ENCODE data around the gene GRM3. TPM values are rescaled to one million over a fixed set of nuclear protein-coding genes. Genes with fewer than 3 reads are reported as not detected.

GRM3 gene
- total and polyA plus RNA-seq, 2 of the 8 experiments (the other 6 are each of a cell fraction or from before 2014, with no cell fraction given), result 3.1 to 4.2 TPM

DNA sequence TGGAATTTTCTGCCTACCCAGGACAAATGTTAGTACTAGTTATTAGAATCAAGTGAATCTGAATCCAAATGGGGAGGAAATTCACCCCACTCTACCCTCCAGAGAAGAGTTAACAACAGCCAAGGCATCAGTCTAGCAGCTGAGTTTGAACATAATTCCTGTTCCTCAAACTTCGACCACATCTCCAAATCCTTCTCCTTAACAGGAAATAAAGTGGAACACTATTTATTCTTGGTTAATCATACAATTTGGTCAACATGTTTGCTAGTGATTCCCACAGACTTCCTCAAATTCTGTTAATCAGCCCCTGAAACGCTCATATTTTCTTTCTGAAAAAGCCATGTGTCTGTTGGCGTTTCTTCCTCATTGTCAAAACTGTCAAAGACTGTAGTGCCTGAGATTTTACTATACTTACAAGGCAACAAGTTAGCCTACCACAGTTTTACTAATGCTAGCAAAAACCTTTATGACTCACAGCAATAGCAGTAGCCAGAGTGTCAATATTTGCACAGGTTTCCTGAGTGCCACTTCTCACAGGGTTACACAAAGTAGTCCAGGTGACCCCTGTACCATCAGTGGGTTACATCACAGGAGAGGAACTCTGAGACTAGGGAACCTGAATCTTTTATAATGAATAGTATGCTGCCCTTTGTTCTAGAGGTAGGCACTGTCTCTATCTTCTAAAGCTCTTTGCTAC, 202.9 kb downstream of the GRM3 start:
- Histone ChIP-seq H2BK20ac (ENCODE audit: low read length) (no peak overlapping the region), H2BK5ac (ENCODE audit: low read depth, low read length) (no peak overlapping the region), H3K4me1 (replicated peaks in 1 of 4; ENCODE audit: control insufficient read depth in 3 of 4, insufficient read depth in 4 of 4, low read length in 3 of 4) (peaks cover 0 to 2% (median 0%) of the 10 kb centered on the region in 4 experiments; a peak in 1 of 7 replicates), H2BK120ac (replicated peaks; ENCODE audit: low read depth, low read length) (no peak overlapping the region), H3K23me2 (ENCODE audit: low read depth, low read length) (no peaks in the 10 kb centered on the region), H3K79me2 (ENCODE audit: control insufficient read depth in 1 of 2, insufficient read depth in 2 of 2, low read length in 2 of 2) (no peaks in the 10 kb centered on the region), H3K36me3 (ENCODE audit: control insufficient read depth in 2 of 4, insufficient read depth in 4 of 4, low read length in 3 of 4) (no peaks in the 10 kb centered on the region), H2AK5ac (ENCODE audit: low read depth, low read length) (no peak overlapping the region), H3K23ac (ENCODE audit: insufficient read length) (no peak overlapping the region), H4K91ac (replicated peaks; ENCODE audit: insufficient read length, low read length) (no peak overlapping the region), H3K4me2 (ENCODE audit: insufficient read depth in 1 of 2, low read depth in 2 of 2, low read length in 2 of 2) (no peak overlapping the region), H4K8ac (ENCODE audit: extremely low read depth, insufficient read depth, low read length) (no peak overlapping the region), H3K27me3 (replicated peaks in 1 of 4; ENCODE audit: control insufficient read depth in 3 of 4, extremely low read depth in 1 of 4, insufficient read depth in 3 of 4, low read length in 3 of 4) (no peaks in the 10 kb centered on the region), H4K5ac (ENCODE audit: insufficient read length, low read depth, low read length) (no peak overlapping the region), H3K56ac (replicated peaks; ENCODE audit: insufficient read length, low read depth, low read length) (no peak overlapping the region), H2BK12ac (ENCODE audit: low read depth, low read length) (no peak overlapping the region), H3K27ac (ENCODE audit: low read depth, low read length) (no peak overlapping the region), H3K79me1 (ENCODE audit: low read depth, low read length) (no peaks in the 10 kb centered on the region), H2BK15ac (ENCODE audit: low read length) (no peak overlapping the region), H3K4ac (replicated peaks; ENCODE audit: insufficient read length, low read depth, low read length) (no peak overlapping the region), H3K14ac (ENCODE audit: insufficient read length) (no peak overlapping the region), H3K18ac (ENCODE audit: extremely low read depth, low read length) (no peak overlapping the region), H3K4me3 (ENCODE audit: extremely low read depth in 1 of 4, insufficient read depth in 2 of 4, low read depth in 3 of 4, low read length in 4 of 4) (no peak overlapping the region), H3K9me3 (ENCODE audit: insufficient read depth in 2 of 2, low read depth in 1 of 2, low read length in 1 of 2) (no peaks in the 10 kb centered on the region), H3K9ac (replicated peaks in 1 of 4; ENCODE audit: extremely low read depth in 1 of 4, low read depth in 3 of 4, low read length in 3 of 4) (no peak overlapping the region), H4K20me1 (replicated peaks in 1 of 2; ENCODE audit: control insufficient read depth in 1 of 2, insufficient read depth in 2 of 2, low read length in 2 of 2) (no peaks in the 10 kb centered on the region), H2AFZ (ENCODE audit: low read length) (no peak overlapping the region)
- TF ChIP-seq CHD1 (IDR thresholded peaks at IDR 0.05; ENCODE audit: low read depth, low read length) (no peak), TCF12 (IDR thresholded peaks at IDR 0.05; ENCODE audit: low read depth, low read length) (no peak), CREB1 (IDR thresholded peaks at IDR 0.05) (no peak), RXRA (IDR thresholded peaks at IDR 0.05; ENCODE audit: insufficient read depth, low read depth, low read length) (no peak), JUN (IDR thresholded peaks at IDR 0.05; ENCODE audit: low read depth, low read length) (no peak), SIX5 (IDR thresholded peaks at IDR 0.05; ENCODE audit: low read depth, low read length) (no peak), TAF1 (IDR thresholded peaks at IDR 0.05; ENCODE audit: low read depth, low read length) (no peak), TEAD4 (IDR thresholded peaks at IDR 0.05; ENCODE audit: low read depth, low read length) (no peak), GTF2F1 (IDR thresholded peaks at IDR 0.05; ENCODE audit: borderline replicate concordance, low read depth, low read length) (no peak), EZH2 (IDR thresholded peaks at IDR 0.05; ENCODE audit: low read depth, low read length, severe bottlenecking) (no peak), RNF2 (IDR thresholded peaks at IDR 0.05; ENCODE audit: borderline replicate concordance, low read depth, low read length, missing control alignments, poor library complexity, severe bottlenecking) (no peak), SP4 (IDR thresholded peaks at IDR 0.05; ENCODE audit: low read length) (no peak), GABPA (IDR thresholded peaks at IDR 0.05; ENCODE audit: borderline replicate concordance, insufficient read depth, low read length) (no peak)
- CTCF ChIA-PET (ENCODE audit: partially characterized antibody), result no interaction called here
- FAIRE-seq (no peak), DNase-seq (ENCODE audit: low read depth in 1 of 2, low spot score in 2 of 2) (no peak)
- WGBS, 2 experiments (ENCODE audit: extremely low coverage in 1 of 2, insufficient coverage in 1 of 2, insufficient read length in 1 of 2, insufficient replicate concordance in 2 of 2, low coverage in 1 of 2, low lambda C conversion rate in 2 of 2, missing lambda C conversion rate in 1 of 2), result 96% methylated on average over 3 of the region's 3 CpGs; no CpG with 5 or more reads in 1 of the 2 experiments
- POLR2A ChIA-PET (ENCODE audit: partially characterized antibody), result no interaction called here

Measured in H1 (cell line).